Measurements from ENCODE around the gene EMC6.

Gene EMC6

DNA sequence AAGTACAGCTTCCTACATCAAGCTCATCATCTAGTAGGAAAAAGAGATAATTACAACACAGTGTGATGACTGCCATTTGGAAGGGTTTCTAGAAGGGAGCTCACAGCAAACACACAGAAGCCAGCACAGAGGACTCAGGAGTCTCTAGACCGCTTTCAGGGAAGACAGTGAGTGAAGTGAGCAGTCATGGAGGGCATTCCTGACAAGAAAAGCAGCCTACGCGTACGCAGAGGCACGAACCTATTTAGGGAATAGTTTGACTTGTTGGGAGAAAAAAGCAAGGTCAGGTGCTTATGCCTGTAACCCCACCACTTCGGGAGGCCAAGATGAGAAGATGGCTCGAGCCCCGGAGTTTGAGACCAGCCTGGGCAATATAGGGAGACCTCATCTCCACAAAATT, 46.7 kb downstream of the EMC6 start:
- DNase-seq = no peak

- no peak for DNase-seq
These were observed 49.6 kb downstream of the EMC6 start for GRCh38 chr17:3718201-3718600.

DNA sequence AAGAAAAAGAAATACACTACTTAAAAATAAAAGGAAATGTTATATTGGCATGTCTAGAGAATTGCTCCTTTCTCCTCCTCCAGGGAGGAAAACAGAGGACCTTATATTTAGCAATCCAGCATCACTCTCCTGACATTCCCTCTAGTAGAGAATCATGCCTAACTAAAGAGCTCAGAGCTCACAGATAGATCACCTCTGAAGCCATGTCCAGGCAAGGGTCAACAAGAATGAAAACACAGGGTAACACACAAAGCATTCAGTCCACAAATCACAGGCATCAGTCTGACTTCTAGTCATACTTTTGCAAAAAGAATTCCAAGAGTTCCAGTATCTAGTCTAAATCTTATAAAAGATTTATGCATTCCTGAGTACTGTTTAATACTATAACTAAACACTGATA, 50.7 kb downstream of the EMC6 start:
- DNase-seq = no peak

All from OCI-M1 (cell line).